Hepatocyte (in vitro differentiated cells): Measurements from ENCODE around the gene CSNK1D. TPM values are rescaled to one million over a fixed set of nuclear protein-coding genes. Genes with fewer than 3 reads are reported as not detected.
"Not testable (repeated sequence)": the region's sequence is repeated elsewhere in the genome, so short reads cannot be mapped to it uniquely, and the experiment has no call there.

Experiments
- DNase-seq: peaks from one replicate; pipeline ENCODE4 v3.0.0-alpha.2; 2016; ENCODE audit warnings: low spot score
- H2AFZ ChIP-seq: fragments of 200-600 bp; sonication (generic); 2 replicates; pipeline ENCODE4 v1.6.0; 2016; ENCODE audit warnings: antibody characterized with exemption, mild to moderate bottlenecking
- H3K27ac ChIP-seq: fragments of 200-600 bp; sonication (generic); 2 replicates; pipeline ENCODE4 v1.5.1; 2016; ENCODE audit warnings: mild to moderate bottlenecking
- H3K27me3 ChIP-seq: fragments of 200-600 bp; sonication (generic); 2 replicates; pipeline ENCODE4 v1.6.1; 2016
- H3K36me3 ChIP-seq: fragments of 200-600 bp; sonication (generic); replicated peaks from 2 replicates; pipeline ENCODE4 v1.5.1; 2016; ENCODE audit warnings: low read depth; ENCODE audit not compliant: insufficient read depth
- H3K4me1 ChIP-seq: fragments of 200-600 bp; sonication (generic); 2 replicates; pipeline ENCODE4 v1.5.1; 2016; ENCODE audit warnings: mild to moderate bottlenecking, moderate library complexity; ENCODE audit not compliant: insufficient read depth
- H3K4me2 ChIP-seq: fragments of 200-600 bp; sonication (generic); 2 replicates; pipeline ENCODE4 v1.6.0; 2016
- H3K4me3 ChIP-seq: fragments of 200-600 bp; sonication (generic); 2 replicates; pipeline ENCODE4 v1.5.1; 2016; ENCODE audit warnings: mild to moderate bottlenecking
- H3K79me2 ChIP-seq: fragments of 200-600 bp; sonication (generic); 2 replicates; pipeline ENCODE4 v1.6.0; 2017; ENCODE audit warnings: mild to moderate bottlenecking
- H3K9me2 ChIP-seq: fragments of 200-600 bp; sonication (generic); replicated peaks from 2 replicates; pipeline ENCODE4 v1.6.0; 2017; ENCODE audit warnings: mild to moderate bottlenecking; ENCODE audit not compliant: insufficient read depth
- H3K9me3 ChIP-seq: fragments of 200-600 bp; sonication (generic); 2 replicates; pipeline ENCODE4 v1.5.1; 2016; ENCODE audit warnings: low read depth, mild to moderate bottlenecking
- H4K20me1 ChIP-seq: fragments of 200-600 bp; sonication (generic); 2 replicates; pipeline ENCODE4 v1.6.0; 2016; ENCODE audit warnings: mild to moderate bottlenecking; ENCODE audit not compliant: insufficient read depth, poor library complexity, severe bottlenecking
- CTCF ChIP-seq: fragments of 200-600 bp; sonication (generic); IDR thresholded peaks from 2 replicates; pipeline ENCODE4 v1.5.1; 2016; ENCODE audit warnings: antibody characterized with exemption, mild to moderate bottlenecking; ENCODE audit not compliant: poor library complexity
- EZH2 ChIP-seq: fragments of 200-600 bp; sonication (generic); IDR thresholded peaks from 2 replicates; pipeline ENCODE4 v1.6.1; 2016; ENCODE audit warnings: antibody characterized with exemption, mild to moderate bottlenecking, borderline replicate concordance
- EZH2phosphoT487 ChIP-seq: fragments of 200-600 bp; sonication (generic); IDR thresholded peaks from one replicate; pipeline ENCODE4 v1.6.1; 2018; ENCODE audit warnings: antibody characterized with exemption, mild to moderate bottlenecking, low read depth, moderate library complexity; ENCODE audit not compliant: unreplicated experiment, severe bottlenecking
- whole genome bisulfite sequencing: methylation state at CpG from one replicate; pipeline ENCODE4 v1.1.6; 2016; ENCODE audit warnings: low lambda C conversion rate; ENCODE audit errors: missing lambda C conversion rate; 5-methylcytosine and 5-hydroxymethylcytosine counted together
- polyA plus RNA-seq: library from polyadenylated mRNA; unstranded; fragments of >200 nt; fragmentation: Nextera tagmentation; extraction: Ambion mirVana; gene quantifications from 2 replicates; pipeline ENCODE4 v1.2.1, GENCODE V29; 2016
- total RNA-seq: library from RNA; depleted of rRNA; stranded (reverse); fragments of >200 nt; gene quantifications from 2 replicates; pipeline ENCODE4 v1.2.3, GENCODE V29; 2014

Gene CSNK1D
- total and polyA plus RNA-seq, 2 experiments from 2014 or later, result 72.5 to 152 TPM

- Histone ChIP-seq H3K9me2 (no peaks in the 10 kb centered on the region), H3K4me2 (no peak overlapping the region), H3K79me2 (no peaks in the 10 kb centered on the region), H3K4me3 (no peak overlapping the region), H3K9me3 (no peaks in the 10 kb centered on the region), H3K27ac (no peak overlapping the region), H3K27me3 (no peaks in the 10 kb centered on the region), H3K4me1 (no peaks in the 10 kb centered on the region), H2AFZ (no peak overlapping the region), H4K20me1 (no peaks in the 10 kb centered on the region), H3K36me3 (no peaks in the 10 kb centered on the region)
- 94% methylated on average over 25 of the region's 25 CpGs for WGBS
- TF ChIP-seq CTCF, result no peak
- no peak for TF ChIP-seq EZH2
- TF ChIP-seq EZH2phosphoT487, result no peak
- DNase-seq, result no peak
Measured at GRCh38 chr17:82195675-82196672, 77.5 kb downstream of the CSNK1D start.

- Histone ChIP-seq H3K27me3 (no peaks in the 10 kb centered on the region), H3K4me1 (no peaks in the 10 kb centered on the region), H3K9me2 (no peaks in the 10 kb centered on the region), H3K4me2 (no peak overlapping the region), H2AFZ (no peak overlapping the region), H3K27ac (no peak overlapping the region), H4K20me1 (no peaks in the 10 kb centered on the region), H3K79me2 (no peaks in the 10 kb centered on the region), H3K4me3 (no peak overlapping the region), H3K9me3 (no peaks in the 10 kb centered on the region), H3K36me3 (no peaks in the 10 kb centered on the region)
- TF ChIP-seq EZH2phosphoT487 (no peak), CTCF (no peak), EZH2 (no peak)
- no peak for DNase-seq
- 98% methylated on average over 16 of the region's 16 CpGs for WGBS
Measured at GRCh38 chr17:82194765-82195164, 78.7 kb downstream of the CSNK1D start.

DNA sequence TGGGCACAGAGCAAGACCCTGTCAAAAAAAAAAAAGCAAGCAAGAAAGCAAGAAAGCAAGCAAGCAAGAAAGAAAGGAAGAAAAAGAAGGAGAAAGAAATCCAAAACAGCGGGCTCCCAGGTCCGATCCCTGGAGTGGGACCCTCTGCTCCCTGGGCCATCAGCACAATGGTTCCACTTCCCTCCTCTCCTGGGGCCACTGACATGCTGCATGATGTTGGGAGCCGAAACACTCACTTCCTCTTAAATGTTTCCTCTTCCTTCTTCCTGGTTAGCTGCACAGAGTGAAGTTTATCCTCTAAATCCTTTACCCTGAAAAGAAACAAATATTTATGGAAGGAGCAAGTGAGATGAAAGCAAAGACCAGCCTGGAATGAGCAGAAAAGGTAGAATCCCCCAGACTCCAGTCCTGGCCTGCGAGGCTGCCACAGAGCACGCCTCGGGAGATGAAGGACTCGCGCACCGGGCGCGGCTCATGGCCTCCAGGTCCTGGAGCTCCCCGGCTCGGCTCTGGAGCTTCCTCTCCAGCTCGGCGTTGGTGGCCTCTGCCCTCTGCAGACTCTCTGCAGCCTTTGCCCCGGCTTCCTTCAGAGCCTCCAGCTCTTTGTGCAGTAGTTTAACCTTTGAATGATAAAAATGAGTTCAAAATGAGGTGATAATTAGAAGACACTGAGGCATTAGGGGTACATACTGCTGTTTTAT is 79.8 kb downstream of the CSNK1D start:
- no peaks in the 10 kb centered on the region for H3K36me3 ChIP-seq
- no peaks in the 10 kb centered on the region for H3K9me3 ChIP-seq
- H3K4me2 ChIP-seq, result no peak overlapping the region
- 91% methylated on average over 16 of the region's 16 CpGs for WGBS
- H2AFZ ChIP-seq, result no peak overlapping the region
- H3K4me1 ChIP-seq, result no peaks in the 10 kb centered on the region
- H4K20me1 ChIP-seq, result no peaks in the 10 kb centered on the region
- H3K27me3 ChIP-seq, result no peaks in the 10 kb centered on the region
- H3K4me3 ChIP-seq, result no peak overlapping the region
- no peaks in the 10 kb centered on the region for H3K9me2 ChIP-seq
- H3K27ac ChIP-seq, result no peak overlapping the region
- TF ChIP-seq EZH2 (no peak), EZH2phosphoT487 (no peak), CTCF (no peak)
- no peak for DNase-seq
- no peaks in the 10 kb centered on the region for H3K79me2 ChIP-seq

GRCh38 chr17:82193050-82193449 is 80.5 kb downstream of the CSNK1D start:
- not testable (repeated sequence) for H3K9me3 ChIP-seq, H3K36me3 ChIP-seq, H3K27ac ChIP-seq, H4K20me1 ChIP-seq, H3K4me1 ChIP-seq, H3K4me2 ChIP-seq, H3K4me3 ChIP-seq, H3K9me2 ChIP-seq, H3K27me3 ChIP-seq, H2AFZ ChIP-seq, DNase-seq, H3K79me2 ChIP-seq
- 76% methylated on average over 6 of the region's 6 CpGs for WGBS
